GM23338 (cell line): ENCODE results near the gene SLC9A3. TPM values are rescaled to one million over a fixed set of nuclear protein-coding genes. Genes with fewer than 3 reads are reported as not detected.

Experiments
- ATAC-seq: fragments of 200-7000 bp; cut with Tn5 transposase; 3 replicates; pipeline ENCODE4 v1.9.1; 2020
- DNase-seq: peaks from one replicate; pipeline ENCODE4 v3.0.0-alpha.2; 2015; ENCODE audit warnings: low spot score
- H2AFZ ChIP-seq: fragments of 200-600 bp; sonication (generic); 2 replicates; pipeline ENCODE4 v1.8.0; 2016; ENCODE audit warnings: antibody characterized with exemption, mild to moderate bottlenecking, moderate library complexity
- H3F3A ChIP-seq: fragments of 200-600 bp; sonication (generic); replicated peaks from 2 replicates; pipeline ENCODE4 v1.8.0; 2017; ENCODE audit warnings: antibody characterized with exemption, mixed run types, low read depth
- H3K27ac ChIP-seq: fragments of 200-600 bp; sonication (generic); 2 replicates; pipeline ENCODE4 v1.6.1; 2016; ENCODE audit warnings: low read depth
- H3K27me3 ChIP-seq: fragments of 200-600 bp; sonication (generic); 2 replicates; pipeline ENCODE4 v1.8.0; 2016; ENCODE audit warnings: mild to moderate bottlenecking, mixed run types, moderate library complexity; ENCODE audit not compliant: insufficient read depth
- H3K36me3 ChIP-seq: fragments of 200-600 bp; sonication (generic); 2 replicates; pipeline ENCODE4 v1.8.0; 2016; ENCODE audit warnings: mild to moderate bottlenecking; ENCODE audit not compliant: insufficient read depth
- H3K4me1 ChIP-seq: fragments of 200-600 bp; sonication (generic); 2 replicates; pipeline ENCODE4 v1.8.0; 2016; ENCODE audit warnings: mild to moderate bottlenecking, moderate library complexity; ENCODE audit not compliant: insufficient read depth
- H3K4me2 ChIP-seq: fragments of 200-600 bp; sonication (generic); 2 replicates; pipeline ENCODE4 v1.7.1; 2017; ENCODE audit warnings: mixed run types
- H3K4me3 ChIP-seq: fragments of 200-600 bp; sonication (generic); 2 replicates; pipeline ENCODE4 v1.6.1; 2016; ENCODE audit warnings: mixed run types
- H3K79me2 ChIP-seq: fragments of 200-600 bp; sonication (generic); replicated peaks from 2 replicates; pipeline ENCODE4 v1.8.0; 2017; ENCODE audit warnings: mild to moderate bottlenecking; ENCODE audit not compliant: insufficient read depth
- H3K9me2 ChIP-seq: fragments of 200-600 bp; sonication (generic); 2 replicates; pipeline ENCODE4 v1.8.0; 2017; ENCODE audit not compliant: insufficient read depth
- H4K20me1 ChIP-seq: fragments of 200-600 bp; sonication (generic); replicated peaks from 2 replicates; pipeline ENCODE4 v1.8.0; 2017; ENCODE audit warnings: mild to moderate bottlenecking; ENCODE audit not compliant: insufficient read depth
- H3K27ac Mint-ChIP-seq: 2 replicates; pipeline ENCODE4 v1.8.0; 2020; ENCODE audit warnings: inconsistent platforms, mild to moderate bottlenecking, moderate library complexity, mixed read lengths
- H3K27me3 Mint-ChIP-seq: 3 replicates; pipeline ENCODE4 v1.8.0; 2022; ENCODE audit warnings: low read depth, mild to moderate bottlenecking, moderate library complexity, mixed read lengths, inconsistent platforms; ENCODE audit not compliant: insufficient read depth, poor library complexity
- H3K36me3 Mint-ChIP-seq: 3 replicates; pipeline ENCODE4 v1.8.0; 2021; ENCODE audit warnings: low read depth, mild to moderate bottlenecking, inconsistent platforms, moderate library complexity, mixed read lengths
- H3K4me1 Mint-ChIP-seq: 3 replicates; pipeline ENCODE4 v1.8.0; 2020; ENCODE audit warnings: mild to moderate bottlenecking, inconsistent platforms, mixed read lengths
- H3K4me3 Mint-ChIP-seq: 3 replicates; pipeline ENCODE4 v1.8.0; 2021; ENCODE audit warnings: moderate library complexity, mild to moderate bottlenecking, inconsistent platforms, mixed read lengths
- H3K9me3 Mint-ChIP-seq: 3 replicates; pipeline ENCODE4 v1.8.0; 2020; ENCODE audit warnings: moderate library complexity, mild to moderate bottlenecking, inconsistent platforms, mixed read lengths
- CREB1 ChIP-seq: fragments of 250-450 bp; sonication (Bioruptor Pico); IDR thresholded peaks from 2 replicates; pipeline ENCODE4 v1.5.0; 2020; ENCODE audit warnings: low read depth, mild to moderate bottlenecking, moderate library complexity
- ETS1 ChIP-seq: IDR thresholded peaks from 2 replicates; pipeline ENCODE4 v1.6.1; 2016; ENCODE audit warnings: antibody characterized with exemption
- EZH2 ChIP-seq: fragments of 200-600 bp; sonication (generic); IDR thresholded peaks from one replicate; pipeline ENCODE4 v1.8.0; 2017; ENCODE audit warnings: antibody characterized with exemption, mild to moderate bottlenecking, low read depth; ENCODE audit not compliant: unreplicated experiment
- EZH2phosphoT487 ChIP-seq: fragments of 200-600 bp; sonication (generic); IDR thresholded peaks from one replicate; pipeline ENCODE4 v1.8.1; 2018; ENCODE audit warnings: antibody characterized with exemption; ENCODE audit not compliant: unreplicated experiment
- JUNB ChIP-seq: IDR thresholded peaks from one replicate; pipeline ENCODE4 v1.6.1; 2016; ENCODE audit warnings: antibody characterized with exemption; ENCODE audit not compliant: unreplicated experiment
- NANOG ChIP-seq: IDR thresholded peaks from 2 replicates; pipeline ENCODE4 v1.6.1; 2016; ENCODE audit warnings: antibody characterized with exemption, borderline replicate concordance
- POLR2AphosphoS5 ChIP-seq: IDR thresholded peaks from 2 replicates; pipeline ENCODE4 v1.6.1; 2016; ENCODE audit warnings: antibody characterized with exemption, low read depth
- REST ChIP-seq: IDR thresholded peaks from one replicate; pipeline ENCODE4 v1.6.1; 2018; ENCODE audit warnings: antibody characterized with exemption; ENCODE audit not compliant: unreplicated experiment
- STAT1 ChIP-seq: IDR thresholded peaks from one replicate; pipeline ENCODE4 v1.6.1; 2016; ENCODE audit warnings: antibody characterized with exemption; ENCODE audit not compliant: unreplicated experiment
- ZNF114 ChIP-seq: fragments of 250-450 bp; sonication (Bioruptor Pico); IDR thresholded peaks from 2 replicates; pipeline ENCODE4 v1.5.0; 2020; ENCODE audit warnings: mild to moderate bottlenecking, moderate library complexity
- ZNF331 ChIP-seq: fragments of 250-450 bp; sonication (Bioruptor Pico); IDR thresholded peaks from 2 replicates; pipeline ENCODE4 v1.5.0; 2020; ENCODE audit warnings: low read depth, mild to moderate bottlenecking, moderate library complexity
- polyA plus RNA-seq: library from polyadenylated mRNA; unstranded; fragments of >200 nt; fragmentation: Nextera tagmentation; extraction: Ambion mirVana; gene quantifications from 2 replicates; pipeline ENCODE4 v1.2.1, GENCODE V29; 2016
- total RNA-seq: library from RNA; depleted of rRNA; stranded (reverse); fragments of >200 nt; shearing (Covaris generic); gene quantifications from 2 replicates; pipeline ENCODE4 v1.2.3, GENCODE V29; 2014
- TF ChIP-seq, protein P1 (sequence below), 2 experiments: fragments of 200-600 bp in 1 of 2; sonication (generic) in 1 of 2; conservative IDR thresholded peaks; 2 replicates each; pipeline versions ENCODE4 v1.5.1 to v1.6.1; 2016 to 2017; ENCODE audit warnings: antibody characterized with exemption in 2 of 2, low read depth in 2 of 2, mild to moderate bottlenecking in 2 of 2, moderate library complexity in 1 of 2
- TF ChIP-seq, protein P2 (sequence below): fragments of 250-450 bp; sonication (Bioruptor Pico); IDR thresholded peaks from 2 replicates; pipeline ENCODE4 v1.5.0; 2020; ENCODE audit warnings: mild to moderate bottlenecking, moderate library complexity

The SLC9A3 gene
- total and polyA plus RNA-seq, 2 experiments from 2014 or later, result 0.39 to 3.1 TPM

DNA sequence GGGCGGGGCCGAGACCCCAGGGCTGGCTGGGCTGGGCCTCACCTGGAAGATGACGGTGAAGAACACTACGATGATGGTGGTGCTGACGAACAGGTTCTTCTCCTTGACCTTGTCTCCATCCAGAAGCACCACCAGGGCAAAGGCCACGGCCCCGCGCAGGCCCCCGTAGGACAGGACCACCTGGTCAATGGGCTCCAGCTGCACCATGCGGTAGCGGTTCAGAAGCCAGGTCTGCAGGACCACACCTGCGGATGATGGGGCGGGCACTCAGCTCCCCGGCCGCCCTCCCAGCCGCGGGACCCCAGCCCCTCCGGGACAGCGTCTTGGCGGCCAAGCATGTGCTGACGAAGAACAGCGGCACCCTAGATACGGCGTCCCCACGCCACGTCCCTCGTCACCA lies 41.7 kb downstream of the SLC9A3 start:
- Histone ChIP-seq H4K20me1 (no peaks in the 10 kb centered on the region), H3K4me3 (no peak overlapping the region), H3K27me3 (no peaks in the 10 kb centered on the region), H3K4me1 (no peaks in the 10 kb centered on the region), H3K4me2 (no peak overlapping the region), H3K27ac (no peak overlapping the region), H3K79me2 (no peaks in the 10 kb centered on the region), H3K36me3 (no peaks in the 10 kb centered on the region), H3K9me2 (no peaks in the 10 kb centered on the region), H3F3A (no peaks in the 10 kb centered on the region), H2AFZ (no peak overlapping the region)
- TF ChIP-seq ZNF114 (CRISPR knock-in tag) (no peak), ZNF331 (no peak), CREB1 (no peak), STAT1 (no peak), JUNB (no peak), POLR2AphosphoS5 (no peak), EZH2 (no peak), ETS1 (no peak), NANOG (no peak), EZH2phosphoT487 (no peak), REST (no peak)
- TF ChIP-seq, protein P1, sequence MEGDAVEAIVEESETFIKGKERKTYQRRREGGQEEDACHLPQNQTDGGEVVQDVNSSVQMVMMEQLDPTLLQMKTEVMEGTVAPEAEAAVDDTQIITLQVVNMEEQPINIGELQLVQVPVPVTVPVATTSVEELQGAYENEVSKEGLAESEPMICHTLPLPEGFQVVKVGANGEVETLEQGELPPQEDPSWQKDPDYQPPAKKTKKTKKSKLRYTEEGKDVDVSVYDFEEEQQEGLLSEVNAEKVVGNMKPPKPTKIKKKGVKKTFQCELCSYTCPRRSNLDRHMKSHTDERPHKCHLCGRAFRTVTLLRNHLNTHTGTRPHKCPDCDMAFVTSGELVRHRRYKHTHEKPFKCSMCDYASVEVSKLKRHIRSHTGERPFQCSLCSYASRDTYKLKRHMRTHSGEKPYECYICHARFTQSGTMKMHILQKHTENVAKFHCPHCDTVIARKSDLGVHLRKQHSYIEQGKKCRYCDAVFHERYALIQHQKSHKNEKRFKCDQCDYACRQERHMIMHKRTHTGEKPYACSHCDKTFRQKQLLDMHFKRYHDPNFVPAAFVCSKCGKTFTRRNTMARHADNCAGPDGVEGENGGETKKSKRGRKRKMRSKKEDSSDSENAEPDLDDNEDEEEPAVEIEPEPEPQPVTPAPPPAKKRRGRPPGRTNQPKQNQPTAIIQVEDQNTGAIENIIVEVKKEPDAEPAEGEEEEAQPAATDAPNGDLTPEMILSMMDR (conservative IDR thresholded peaks at IDR 0.05; ENCODE audit: low read depth in 2 of 2), result no peak
- TF ChIP-seq, protein P2, sequence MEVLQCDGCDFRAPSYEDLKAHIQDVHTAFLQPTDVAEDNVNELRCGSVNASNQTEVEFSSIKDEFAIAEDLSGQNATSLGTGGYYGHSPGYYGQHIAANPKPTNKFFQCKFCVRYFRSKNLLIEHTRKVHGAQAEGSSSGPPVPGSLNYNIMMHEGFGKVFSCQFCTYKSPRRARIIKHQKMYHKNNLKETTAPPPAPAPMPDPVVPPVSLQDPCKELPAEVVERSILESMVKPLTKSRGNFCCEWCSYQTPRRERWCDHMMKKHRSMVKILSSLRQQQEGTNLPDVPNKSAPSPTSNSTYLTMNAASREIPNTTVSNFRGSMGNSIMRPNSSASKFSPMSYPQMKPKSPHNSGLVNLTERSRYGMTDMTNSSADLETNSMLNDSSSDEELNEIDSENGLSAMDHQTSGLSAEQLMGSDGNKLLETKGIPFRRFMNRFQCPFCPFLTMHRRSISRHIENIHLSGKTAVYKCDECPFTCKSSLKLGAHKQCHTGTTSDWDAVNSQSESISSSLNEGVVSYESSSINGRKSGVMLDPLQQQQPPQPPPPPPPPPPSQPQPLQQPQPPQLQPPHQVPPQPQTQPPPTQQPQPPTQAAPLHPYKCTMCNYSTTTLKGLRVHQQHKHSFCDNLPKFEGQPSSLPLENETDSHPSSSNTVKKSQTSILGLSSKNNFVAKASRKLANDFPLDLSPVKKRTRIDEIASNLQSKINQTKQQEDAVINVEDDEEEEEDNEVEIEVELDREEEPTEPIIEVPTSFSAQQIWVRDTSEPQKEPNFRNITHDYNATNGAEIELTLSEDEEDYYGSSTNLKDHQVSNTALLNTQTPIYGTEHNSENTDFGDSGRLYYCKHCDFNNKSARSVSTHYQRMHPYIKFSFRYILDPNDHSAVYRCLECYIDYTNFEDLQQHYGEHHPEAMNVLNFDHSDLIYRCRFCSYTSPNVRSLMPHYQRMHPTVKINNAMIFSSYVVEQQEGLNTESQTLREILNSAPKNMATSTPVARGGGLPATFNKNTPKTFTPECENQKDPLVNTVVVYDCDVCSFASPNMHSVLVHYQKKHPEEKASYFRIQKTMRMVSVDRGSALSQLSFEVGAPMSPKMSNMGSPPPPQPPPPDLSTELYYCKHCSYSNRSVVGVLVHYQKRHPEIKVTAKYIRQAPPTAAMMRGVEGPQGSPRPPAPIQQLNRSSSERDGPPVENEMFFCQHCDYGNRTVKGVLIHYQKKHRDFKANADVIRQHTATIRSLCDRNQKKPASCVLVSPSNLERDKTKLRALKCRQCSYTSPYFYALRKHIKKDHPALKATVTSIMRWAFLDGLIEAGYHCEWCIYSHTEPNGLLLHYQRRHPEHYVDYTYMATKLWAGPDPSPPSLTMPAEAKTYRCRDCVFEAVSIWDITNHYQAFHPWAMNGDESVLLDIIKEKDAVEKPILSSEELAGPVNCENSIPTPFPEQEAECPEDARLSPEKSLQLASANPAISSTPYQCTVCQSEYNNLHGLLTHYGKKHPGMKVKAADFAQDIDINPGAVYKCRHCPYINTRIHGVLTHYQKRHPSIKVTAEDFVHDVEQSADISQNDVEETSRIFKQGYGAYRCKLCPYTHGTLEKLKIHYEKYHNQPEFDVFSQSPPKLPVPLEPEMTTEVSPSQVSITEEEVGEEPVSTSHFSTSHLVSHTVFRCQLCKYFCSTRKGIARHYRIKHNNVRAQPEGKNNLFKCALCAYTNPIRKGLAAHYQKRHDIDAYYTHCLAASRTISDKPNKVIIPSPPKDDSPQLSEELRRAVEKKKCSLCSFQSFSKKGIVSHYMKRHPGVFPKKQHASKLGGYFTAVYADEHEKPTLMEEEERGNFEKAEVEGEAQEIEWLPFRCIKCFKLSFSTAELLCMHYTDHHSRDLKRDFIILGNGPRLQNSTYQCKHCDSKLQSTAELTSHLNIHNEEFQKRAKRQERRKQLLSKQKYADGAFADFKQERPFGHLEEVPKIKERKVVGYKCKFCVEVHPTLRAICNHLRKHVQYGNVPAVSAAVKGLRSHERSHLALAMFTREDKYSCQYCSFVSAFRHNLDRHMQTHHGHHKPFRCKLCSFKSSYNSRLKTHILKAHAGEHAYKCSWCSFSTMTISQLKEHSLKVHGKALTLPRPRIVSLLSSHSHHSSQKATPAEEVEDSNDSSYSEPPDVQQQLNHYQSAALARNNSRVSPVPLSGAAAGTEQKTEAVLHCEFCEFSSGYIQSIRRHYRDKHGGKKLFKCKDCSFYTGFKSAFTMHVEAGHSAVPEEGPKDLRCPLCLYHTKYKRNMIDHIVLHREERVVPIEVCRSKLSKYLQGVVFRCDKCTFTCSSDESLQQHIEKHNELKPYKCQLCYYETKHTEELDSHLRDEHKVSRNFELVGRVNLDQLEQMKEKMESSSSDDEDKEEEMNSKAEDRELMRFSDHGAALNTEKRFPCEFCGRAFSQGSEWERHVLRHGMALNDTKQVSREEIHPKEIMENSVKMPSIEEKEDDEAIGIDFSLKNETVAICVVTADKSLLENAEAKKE, result no peak
- Mint-ChIP-seq H3K36me3 (no peaks in the 10 kb centered on the region), H3K27ac (no peak overlapping the region), H3K9me3 (no peaks in the 10 kb centered on the region), H3K27me3 (peaks cover 9% of the 10 kb centered on the region), H3K4me3 (no peak overlapping the region), H3K4me1 (no peaks in the 10 kb centered on the region)
- ATAC-seq (no peak), DNase-seq (no peak)
